TTC549 (cell line): ENCODE results near the gene TACR1.
"Not testable (repeated sequence)": the region's sequence is repeated elsewhere in the genome, so short reads cannot be mapped to it uniquely, and the experiment has no call there.

Experiments used
- FAIRE-seq: peaks from 2 replicates; lab custom pipeline; 2012; peaks lifted over from hg19 to GRCh38; lab: Jason Lieb, UNC

Gene TACR1

GRCh38 chr2:75194184-75194868 is 5.0 kb downstream of the TACR1 start:
- no peak for FAIRE-seq

GRCh38 chr2:75192496-75192895 is 6.8 kb downstream of the TACR1 start:
- FAIRE-seq: no peak

DNA sequence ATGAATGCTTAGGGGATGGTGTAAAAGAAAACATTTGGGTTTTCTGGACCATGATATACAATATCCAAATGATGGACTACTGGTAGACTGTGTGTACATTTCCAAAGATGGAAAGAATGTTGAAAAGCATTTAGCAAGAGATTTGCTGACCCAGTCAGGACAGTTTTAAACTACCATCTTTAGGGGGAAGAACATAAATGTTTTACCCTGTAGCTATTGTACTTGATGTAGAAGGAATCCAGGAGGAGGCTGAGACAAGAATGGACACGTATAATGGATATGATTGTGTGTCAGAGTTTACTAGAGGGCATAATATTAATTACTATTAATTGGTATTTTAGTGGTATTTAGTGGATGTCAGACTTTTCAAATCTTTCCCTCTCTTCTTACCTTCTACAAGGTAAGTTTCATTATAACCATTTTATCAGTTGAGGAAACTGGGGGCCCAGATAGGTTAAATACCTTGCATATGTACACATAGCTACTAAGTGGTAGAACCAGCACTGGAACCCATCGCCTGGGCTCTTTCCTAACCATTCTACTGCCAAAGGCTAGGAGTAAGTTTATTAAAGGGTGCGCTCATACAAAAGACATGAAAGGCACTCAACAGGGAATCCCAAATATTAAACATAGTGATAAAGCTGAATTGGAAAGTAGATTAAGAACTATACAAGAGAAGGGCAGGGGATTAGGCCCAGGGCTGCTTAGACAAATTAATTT is 8.9 kb downstream of the TACR1 start:
- FAIRE-seq: no peak

GRCh38 chr2:75186821-75187220 is 12.5 kb downstream of the TACR1 start:
- FAIRE-seq: no peak

DNA sequence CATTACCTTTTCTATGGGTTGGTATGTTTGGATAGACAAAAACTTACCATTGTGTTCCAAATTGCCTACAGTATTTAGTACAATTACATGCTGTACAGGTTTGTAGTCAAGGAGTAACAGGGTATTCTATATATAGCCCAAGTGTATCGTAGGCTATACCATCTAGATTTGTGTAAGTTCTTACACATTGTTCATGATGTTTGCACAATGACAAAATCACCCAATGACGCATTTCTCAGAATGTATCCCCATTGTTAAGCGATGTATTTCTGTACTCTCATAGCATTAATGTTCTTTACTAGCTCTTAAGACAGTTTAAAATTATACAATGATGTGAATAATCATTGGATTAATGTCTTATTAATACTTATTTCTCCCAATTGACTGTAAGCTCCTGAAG is 16.7 kb downstream of the TACR1 start:
- no peak for FAIRE-seq

DNA sequence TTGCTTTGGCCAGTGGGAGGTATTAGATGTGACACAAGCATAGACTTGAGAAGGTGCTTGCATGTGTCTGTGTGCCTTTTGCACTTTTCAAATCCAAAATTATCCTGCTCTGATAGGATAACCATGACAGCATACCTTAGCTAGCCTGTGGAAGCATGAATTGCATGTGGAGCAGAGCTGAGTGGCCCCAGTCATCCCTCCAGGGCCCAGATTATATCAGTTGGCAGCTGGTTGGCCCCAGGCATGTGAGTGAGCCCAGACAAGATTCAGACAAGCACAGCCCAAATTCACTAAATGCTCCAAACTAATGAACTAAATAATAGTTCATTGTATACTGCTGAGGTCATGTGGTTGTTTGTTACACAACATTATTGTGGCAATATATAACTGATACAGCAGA is 18.8 kb downstream of the TACR1 start:
- no peak for FAIRE-seq

DNA sequence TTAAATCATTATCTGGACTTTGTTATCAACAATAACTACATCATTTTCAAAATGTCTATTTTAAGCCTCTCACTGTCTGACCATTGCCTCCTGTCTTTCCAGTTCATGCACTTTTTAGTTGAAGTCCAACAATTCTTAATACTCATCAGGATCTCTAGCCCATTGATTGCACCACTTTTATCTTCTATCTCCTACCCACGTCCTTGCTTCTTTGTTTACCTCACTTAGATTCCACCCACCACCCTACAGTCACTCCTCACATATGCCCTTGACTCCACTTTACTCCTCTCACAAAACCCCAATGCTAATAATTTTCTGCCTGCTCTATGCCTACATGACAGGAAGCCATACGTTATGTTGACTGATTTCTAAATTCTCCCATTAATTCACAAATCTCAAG is 21.9 kb downstream of the TACR1 start:
- FAIRE-seq: no peak

- no peak for FAIRE-seq
Observed at GRCh38 chr2:75175456-75175855, 23.9 kb downstream of the TACR1 start.

DNA sequence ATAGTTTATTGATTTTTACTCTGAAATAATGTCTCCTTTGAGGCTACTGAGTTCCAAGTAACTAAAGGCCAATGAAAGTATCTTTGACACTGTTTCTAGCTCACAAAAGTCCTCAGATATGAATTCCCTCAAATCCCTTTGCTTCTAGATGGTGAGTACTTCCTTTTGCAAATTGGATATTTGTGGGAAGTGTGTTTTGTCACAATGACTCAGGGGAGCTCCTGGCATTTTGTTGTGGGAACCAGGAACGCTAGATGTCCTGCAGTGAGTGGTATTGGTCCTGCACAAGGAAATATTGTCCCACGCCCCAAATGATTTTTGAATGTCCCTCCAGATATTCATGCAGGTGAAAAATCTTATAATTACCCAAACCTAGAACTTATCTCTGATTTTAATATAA is 24.3 kb downstream of the TACR1 start:
- no peak for FAIRE-seq

- no peak for FAIRE-seq
Observed at GRCh38 chr2:75174519-75174918, 24.8 kb downstream of the TACR1 start.

DNA sequence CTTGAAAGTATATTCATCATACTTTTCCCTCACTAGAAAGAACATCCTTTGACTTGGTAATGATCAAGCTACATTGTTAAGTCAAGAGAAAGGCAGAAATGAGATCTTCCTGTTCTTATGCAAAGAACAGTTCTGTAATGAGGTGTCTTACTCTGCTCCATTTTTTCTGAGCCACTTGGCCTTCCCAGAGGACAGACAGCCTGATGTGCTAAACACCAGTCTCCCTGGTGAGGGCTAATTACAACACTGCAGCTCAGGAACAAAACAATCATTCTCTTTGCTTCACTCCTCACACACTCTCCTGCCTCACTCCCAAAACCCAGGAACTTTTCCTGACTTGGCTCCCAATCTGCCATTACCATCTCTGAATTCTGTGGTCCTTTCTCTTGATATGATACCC is 25.6 kb downstream of the TACR1 start:
- no peak for FAIRE-seq

DNA sequence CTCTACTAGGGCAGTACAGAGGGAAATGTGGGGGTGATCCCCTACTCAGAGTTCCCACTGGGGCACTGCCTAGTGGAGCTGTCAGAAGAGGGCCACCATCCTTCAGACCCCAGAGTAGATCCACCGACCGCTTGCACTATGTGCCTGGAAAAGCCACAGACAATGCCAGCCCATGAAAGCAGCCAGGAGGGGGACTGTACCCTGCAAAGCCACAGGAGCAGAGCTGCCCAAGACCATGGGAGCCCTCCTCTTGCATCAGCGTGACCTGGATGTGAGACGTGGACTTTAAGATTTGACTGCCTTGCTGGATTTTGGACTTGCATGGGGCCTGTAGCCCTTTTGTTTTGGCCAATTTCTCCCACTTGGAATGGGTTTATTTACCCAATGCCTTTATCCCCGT is 27.9 kb downstream of the TACR1 start:
- FAIRE-seq: not testable (repeated sequence)

DNA sequence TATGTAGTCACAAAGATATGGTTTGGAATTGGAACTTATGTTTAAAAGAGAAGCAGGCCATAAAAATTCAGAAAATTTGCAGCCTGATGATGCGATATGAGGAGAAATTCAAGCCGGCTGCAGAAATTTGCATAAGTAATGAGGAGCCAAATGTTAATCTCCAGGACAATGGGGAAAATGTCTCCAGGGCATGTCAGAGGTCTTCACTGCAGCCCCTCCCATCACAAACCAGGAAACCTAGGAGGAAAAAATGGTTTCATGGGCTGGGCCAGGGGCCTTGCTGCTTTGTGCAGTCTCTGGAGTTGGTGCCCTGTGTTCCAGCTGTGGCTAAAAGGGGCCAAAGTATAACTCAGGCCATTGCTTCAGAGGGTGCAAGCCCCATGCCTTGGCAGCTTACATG is 28.4 kb downstream of the TACR1 start:
- FAIRE-seq: no peak

DNA sequence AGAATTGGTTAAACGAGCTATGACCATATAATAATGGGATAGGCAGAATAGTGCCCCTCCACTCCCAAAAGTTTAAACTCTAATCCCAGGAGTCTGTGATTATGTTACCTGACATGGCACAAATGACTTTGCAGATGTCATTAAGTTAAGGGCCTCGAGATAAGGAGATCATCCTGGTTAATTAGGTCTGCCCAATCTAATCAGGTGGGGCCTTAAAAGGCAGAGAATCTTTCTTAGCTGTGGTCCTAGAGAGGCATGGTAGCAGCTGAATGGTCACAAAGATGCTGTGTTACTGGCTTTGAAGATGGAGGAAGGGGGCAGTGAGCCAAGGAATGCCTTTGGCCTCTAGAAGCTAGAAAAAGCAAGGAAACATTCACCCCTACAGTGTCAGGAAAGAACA is 31.1 kb downstream of the TACR1 start:
- FAIRE-seq: no peak

GRCh38 chr2:75166491-75166890 is 32.8 kb downstream of the TACR1 start:
- FAIRE-seq: no peak

DNA sequence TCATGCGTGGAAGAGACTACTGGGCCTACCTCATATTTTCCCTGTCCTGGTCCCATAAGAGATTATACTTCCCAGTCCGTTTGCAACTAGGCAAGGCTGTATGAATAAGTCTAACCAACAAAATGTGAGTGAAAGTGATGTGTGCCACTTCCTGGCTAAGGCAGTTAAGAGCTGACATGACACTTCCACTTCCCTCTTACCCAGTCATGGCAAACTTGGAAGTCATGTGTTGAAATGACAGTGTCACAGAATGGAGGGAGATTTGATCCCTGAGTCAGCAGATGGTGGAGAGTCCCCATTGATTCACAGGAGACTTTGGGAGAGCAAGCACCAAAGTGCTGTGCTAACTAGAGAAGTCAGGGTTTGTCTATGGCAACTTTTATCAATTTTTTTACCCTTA is 36.4 kb downstream of the TACR1 start:
- no peak for FAIRE-seq

DNA sequence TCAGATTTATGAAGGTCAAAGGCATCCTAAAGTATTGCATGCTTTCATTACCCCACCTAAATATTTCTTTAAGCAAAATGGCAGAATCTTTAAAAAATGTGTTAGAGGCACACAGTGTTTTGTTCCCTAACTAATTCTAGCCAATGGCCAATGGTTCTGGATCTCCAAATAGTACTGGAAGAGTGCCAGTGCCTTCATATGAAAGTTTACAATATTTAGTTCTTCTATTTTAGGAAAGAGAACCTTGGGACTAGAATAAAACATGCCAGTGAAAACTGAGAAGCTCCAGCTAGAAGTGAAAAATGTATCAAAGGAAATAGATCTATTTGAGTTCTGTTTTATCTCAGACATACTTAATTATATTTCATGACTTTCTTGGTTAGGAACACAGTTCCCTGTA is 37.1 kb downstream of the TACR1 start:
- FAIRE-seq: no peak

GRCh38 chr2:75157435-75157834 is 41.9 kb downstream of the TACR1 start:
- FAIRE-seq: no peak

- no peak for FAIRE-seq
Observed at GRCh38 chr2:75155115-75155514, 44.2 kb downstream of the TACR1 start.

DNA sequence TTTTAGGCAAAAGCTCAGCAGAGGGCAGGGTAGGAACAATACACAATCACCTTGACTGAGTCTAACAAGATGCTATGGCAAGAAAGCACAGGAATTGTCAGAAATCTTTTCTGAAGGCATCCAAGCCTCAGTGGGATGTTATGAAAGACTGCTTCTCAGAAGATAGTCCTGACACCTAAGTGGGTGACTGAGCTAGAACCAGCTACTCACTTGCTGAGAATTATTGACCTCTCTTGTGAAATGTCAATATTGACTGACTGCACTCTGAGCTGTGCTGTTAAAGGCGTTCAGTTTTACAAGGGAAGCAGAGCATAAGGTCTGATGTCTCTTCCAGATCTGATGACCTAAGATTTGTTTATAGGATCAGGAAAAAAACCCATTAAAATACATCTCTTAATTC is 46.1 kb downstream of the TACR1 start:
- FAIRE-seq: no peak

DNA sequence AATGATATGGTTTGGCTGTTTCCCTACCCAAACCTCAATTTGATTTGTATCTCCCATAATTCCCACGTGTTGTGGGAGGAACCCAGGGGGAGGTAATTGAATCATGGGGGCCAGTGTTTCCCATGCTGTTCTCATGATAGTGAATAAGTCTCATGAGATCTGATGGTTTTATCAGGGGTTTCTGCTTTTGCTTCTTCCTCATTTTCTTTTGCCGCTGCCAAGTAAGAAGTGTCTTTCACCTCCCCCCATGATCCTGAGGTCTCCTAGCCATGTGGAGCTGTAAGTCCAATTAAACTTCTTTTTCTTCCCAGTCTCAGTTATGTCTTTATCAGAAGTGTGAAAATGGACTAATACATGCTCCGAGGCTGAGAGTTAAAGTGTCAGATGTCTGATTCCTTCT is 47.1 kb downstream of the TACR1 start:
- FAIRE-seq: not testable (repeated sequence)

GRCh38 chr2:75147884-75148283 is 51.4 kb downstream of the TACR1 start:
- not testable (repeated sequence) for FAIRE-seq

GRCh38 chr2:75146606-75147332 is 52.6 kb downstream of the TACR1 start:
- FAIRE-seq: no peak

DNA sequence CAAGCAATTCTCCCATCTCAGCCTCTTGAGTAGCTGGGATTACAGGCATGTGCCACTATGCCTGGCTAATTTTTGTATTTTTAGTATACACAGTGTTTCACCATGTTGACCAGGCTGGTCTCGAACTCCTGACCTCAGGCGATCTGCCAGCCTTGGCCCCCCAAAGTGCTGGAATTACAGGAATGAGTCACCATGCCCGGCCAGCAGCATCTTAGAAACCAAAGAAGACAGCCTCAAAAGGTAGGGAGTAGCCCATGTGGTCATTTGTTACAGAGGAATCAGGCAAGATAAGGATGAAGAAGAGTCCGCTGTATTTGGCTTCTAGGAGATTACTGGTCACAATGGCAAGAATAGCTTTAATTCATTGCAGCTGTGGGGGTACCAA is 53.1 kb downstream of the TACR1 start:
- not testable (repeated sequence) for FAIRE-seq
